Renal cortex interstitium (tissue), 11 donors: ENCODE data around the gene ATF6B. TPM values are rescaled to one million over a fixed set of nuclear protein-coding genes. Genes with fewer than 3 reads are reported as not detected.
"Not testable (repeated sequence)": the region's sequence is repeated elsewhere in the genome, so short reads cannot be mapped to it uniquely, and the experiment has no call there.

ENCODE experiments used
- DNase-seq, 11 donors: peaks; one replicate each; pipeline ENCODE4 v3.0.0-alpha.2; 2013; ENCODE audit warnings: low read depth in 9 of 11, low spot score in 4 of 11; ENCODE audit errors: extremely low read depth in 1 of 11
- polyA plus RNA-seq, 3 donors: library from polyadenylated mRNA; unstranded; fragments of 120-200 nt; gene quantifications; one replicate each; pipeline ENCODE4 v1.2.1, GENCODE V29; 2013; ENCODE audit not compliant: insufficient read length in 3 of 3

ATF6B gene
- polyA plus RNA-seq, 3 donors, result 87.2 to 104 (median 92.0) TPM

- no peak for DNase-seq
Measured at GRCh38 chr6:32147401-32148132, 19.5 kb upstream of the ATF6B start.

GRCh38 chr6:32146687-32147086, 18.6 kb upstream of the ATF6B start:
- DNase-seq, result no peak

- DNase-seq, result no peak
Measured at GRCh38 chr6:32146287-32146686, 18.2 kb upstream of the ATF6B start.

GRCh38 chr6:32144238-32144637, 16.2 kb upstream of the ATF6B start:
- not testable (repeated sequence) for DNase-seq

GRCh38 chr6:32140420-32141046, 12.5 kb upstream of the ATF6B start:
- no peak for DNase-seq

- no peak for DNase-seq
Measured at GRCh38 chr6:32139590-32139989, 11.5 kb upstream of the ATF6B start.

GRCh38 chr6:32137454-32137853, 9.4 kb upstream of the ATF6B start:
- DNase-seq, result no peak

GRCh38 chr6:32133786-32134185, 5.7 kb upstream of the ATF6B start:
- no peak for DNase-seq

GRCh38 chr6:32132110-32132509, 4.1 kb upstream of the ATF6B start:
- DNase-seq, result no peak

- no peak for DNase-seq
Measured at GRCh38 chr6:32131439-32131948, 3.4 kb upstream of the ATF6B start.

- no peak for DNase-seq
Measured at GRCh38 chr6:32129297-32130088, 1.4 kb upstream of the ATF6B start.

GRCh38 chr6:32128751-32129296, 778 bp upstream of the ATF6B start:
- DNase-seq, result no peak

GRCh38 chr6:32127409-32127716, 683 bp downstream of the ATF6B start:
- DNase-seq, result no peak

GRCh38 chr6:32126880-32127279, 1.2 kb downstream of the ATF6B start:
- no peak for DNase-seq

GRCh38 chr6:32123681-32124080, 4.4 kb downstream of the ATF6B start:
- no peak for DNase-seq

- DNase-seq, result no peak
Measured at GRCh38 chr6:32120573-32121059, 7.4 kb downstream of the ATF6B start.

GRCh38 chr6:32118782-32119628, 9.0 kb downstream of the ATF6B start:
- peak in 9 of 11 donors; percentile 64 to 80 (median 72) for DNase-seq

GRCh38 chr6:32117461-32117860, 10.6 kb downstream of the ATF6B start:
- DNase-seq, result no peak

- DNase-seq, result no peak
Measured at GRCh38 chr6:32116674-32117073, 11.4 kb downstream of the ATF6B start.
